HG02642 (cell line): Measurements from ENCODE around the gene SLC7A9.
"Not testable (repeated sequence)": the region's sequence is repeated elsewhere in the genome, so short reads cannot be mapped to it uniquely, and the experiment has no call there.

ENCODE experiments used
- ATAC-seq: cut with Tn5 transposase; IDR thresholded peaks from one replicate; pipeline ENCODE4 v1.9.1; 2021; ENCODE audit warnings: mild to moderate bottlenecking; ENCODE audit not compliant: unreplicated experiment, poor library complexity

The SLC7A9 gene

GRCh38 chr19:32886241-32886640 lies 16.7 kb upstream of the SLC7A9 start:
- no peak for ATAC-seq

GRCh38 chr19:32885255-32885654 lies 15.7 kb upstream of the SLC7A9 start:
- not testable (repeated sequence) for ATAC-seq

- ATAC-seq: no peak
Observed at GRCh38 chr19:32881766-32882165, 12.2 kb upstream of the SLC7A9 start.

GRCh38 chr19:32880622-32881021 lies 11.1 kb upstream of the SLC7A9 start:
- ATAC-seq: no peak

GRCh38 chr19:32879741-32880140 lies 10.2 kb upstream of the SLC7A9 start:
- ATAC-seq: no peak

- no peak for ATAC-seq
Observed at GRCh38 chr19:32878988-32879387, 9.4 kb upstream of the SLC7A9 start.

- no peak for ATAC-seq
Observed at GRCh38 chr19:32877977-32878745, 8.6 kb upstream of the SLC7A9 start.

GRCh38 chr19:32877323-32877912 lies 7.9 kb upstream of the SLC7A9 start:
- ATAC-seq: no peak

- ATAC-seq: no peak
Observed at GRCh38 chr19:32876919-32877285, 7.3 kb upstream of the SLC7A9 start.

GRCh38 chr19:32876236-32876918 lies 6.8 kb upstream of the SLC7A9 start:
- ATAC-seq: no peak

- ATAC-seq: no peak
Observed at GRCh38 chr19:32875428-32875827, 5.9 kb upstream of the SLC7A9 start.

GRCh38 chr19:32874605-32875004 lies 5.0 kb upstream of the SLC7A9 start:
- ATAC-seq: no peak

- ATAC-seq: no peak
Observed at GRCh38 chr19:32873247-32873959, 3.8 kb upstream of the SLC7A9 start.

- ATAC-seq: no peak
Observed at GRCh38 chr19:32872391-32872790, 2.8 kb upstream of the SLC7A9 start.

GRCh38 chr19:32870981-32871451 lies 1.4 kb upstream of the SLC7A9 start:
- ATAC-seq: no peak

- ATAC-seq: no peak
Observed at GRCh38 chr19:32869966-32870573, 503 bp upstream of the SLC7A9 start.

GRCh38 chr19:32868206-32868950 lies 1.2 kb downstream of the SLC7A9 start:
- ATAC-seq: no peak

- not testable (repeated sequence) for ATAC-seq
Observed at GRCh38 chr19:32867436-32867835, 2.1 kb downstream of the SLC7A9 start.

- ATAC-seq: no peak
Observed at GRCh38 chr19:32866564-32867265, 2.9 kb downstream of the SLC7A9 start.
